K562 (cell line): ENCODE measurements around the gene AKT1. TPM values are rescaled to one million over a fixed set of nuclear protein-coding genes. Genes with fewer than 3 reads are reported as not detected.

Experiments used
- ATAC-seq: fragments of 200-7000 bp; cut with Tn5 transposase; 3 replicates; pipeline ENCODE4 v1.9.1; 2020; ENCODE audit warnings: moderate library complexity
- BruUV-seq: library from RNA; stranded (reverse); fragments of 400-500 nt; replicated peaks from 2 replicates; lab custom pipeline; 2021; lab: Mats Ljungman, UMichigan
- CTCF ChIA-PET: fragments of 300-600 bp; formaldehyde crosslinking; extraction: SDS; loops from one replicate; lab custom pipeline; 2021; ENCODE audit warnings: low intra/inter-chr PET ratio; lab: Yijun Ruan, JAX
- POLR2A ChIA-PET: fragments of 300-600, 350-650 bp; sonication (Branson Sonifier 250); formaldehyde crosslinking; extraction: SDS; loops from one replicate; lab custom pipeline; 2021; ENCODE audit warnings: antibody characterized with exemption, inconsistent platforms; lab: Yijun Ruan, JAX
- DNase-seq, 4 experiments: peaks; one replicate each; pipeline versions ENCODE4 v3.0.0 to v3.0.0-alpha.2; 2011 to 2018; ENCODE audit warnings: low spot score in 3 of 4, mixed read lengths in 3 of 4; ENCODE audit errors: extremely low read depth in 1 of 4
- FAIRE-seq: peaks from 2 replicates; lab custom pipeline; 2011; peaks lifted over from hg19 to GRCh38; lab: Jason Lieb, UNC
- H2AFZ ChIP-seq: 2 replicates; pipeline ENCODE4 v1.6.0; 2011; ENCODE audit warnings: low read depth, low read length, control low read depth, inconsistent platforms
- H3K27ac ChIP-seq: fragments of 200-600 bp; 3 replicates; pipeline ENCODE4 v1.8.0; 2011; ENCODE audit warnings: low read depth, mild to moderate bottlenecking, control low read depth, inconsistent platforms, low read length, moderate library complexity, mixed read lengths; ENCODE audit errors: extremely low read depth
- H3K27me3 ChIP-seq, 2 experiments: fragments of 300-600 bp in 1 of 2; 2 replicates in 1 of 2; 3 replicates in 1 of 2; pipeline versions ENCODE4 v1.6.0 to v1.8.0; 2011; ENCODE audit warnings: inconsistent platforms in 2 of 2, low read length in 2 of 2, mild to moderate bottlenecking in 1 of 2, mixed read lengths in 1 of 2, moderate library complexity in 1 of 2; ENCODE audit not compliant: control insufficient read depth in 2 of 2, insufficient read depth in 2 of 2
- H3K36me3 ChIP-seq: fragments of 300-600 bp; 3 replicates; pipeline ENCODE4 v1.8.0; 2011; ENCODE audit warnings: mild to moderate bottlenecking, low read length, inconsistent platforms; ENCODE audit not compliant: control insufficient read depth, insufficient read depth
- H3K4me1 ChIP-seq, 2 experiments: fragments of 200-600 bp in 1 of 2; replicated peaks in 1 of 2; 2 replicates in 1 of 2; 3 replicates in 1 of 2; pipeline versions ENCODE4 v1.5.1 to v1.8.0; 2011; ENCODE audit warnings: inconsistent platforms in 2 of 2, low read length in 2 of 2, mild to moderate bottlenecking in 1 of 2, mixed read lengths in 1 of 2, moderate library complexity in 1 of 2; ENCODE audit not compliant: control insufficient read depth in 2 of 2, insufficient read depth in 2 of 2
- H3K4me2 ChIP-seq: 2 replicates; pipeline ENCODE4 v1.6.1; 2011; ENCODE audit warnings: low read length, control low read depth, inconsistent platforms, mixed read lengths; ENCODE audit not compliant: insufficient read depth
- H3K4me3 ChIP-seq: fragments of 200-600 bp; sonication (generic), shearing (Covaris generic); 2 replicates; pipeline ENCODE4 v1.5.1; 2016; ENCODE audit warnings: control low read depth, inconsistent platforms
- H3K79me2 ChIP-seq: fragments of 200-600 bp; 3 replicates; pipeline ENCODE4 v1.8.0; 2011; ENCODE audit warnings: low read length, inconsistent platforms; ENCODE audit not compliant: control insufficient read depth, insufficient read depth
- H3K9ac ChIP-seq, 2 experiments: 2 replicates each; pipeline versions ENCODE4 v1.6.0 to v1.6.1; 2011; ENCODE audit warnings: low read depth in 2 of 2, low read length in 2 of 2, control low read depth in 1 of 2, inconsistent platforms in 1 of 2, mild to moderate bottlenecking in 1 of 2, mixed read lengths in 1 of 2; ENCODE audit not compliant: insufficient read depth in 1 of 2
- H3K9me1 ChIP-seq: one replicate; pipeline ENCODE4 v1.6.0; 2011; ENCODE audit warnings: inconsistent platforms, mild to moderate bottlenecking, low read length, moderate library complexity; ENCODE audit not compliant: control insufficient read depth, insufficient read depth
- H3K9me3 ChIP-seq: replicated peaks from 2 replicates; pipeline ENCODE4 v1.5.1; 2011; ENCODE audit warnings: low read depth, low read length, inconsistent platforms; ENCODE audit not compliant: control insufficient read depth, insufficient read depth
- H4K20me1 ChIP-seq: replicated peaks from 2 replicates; pipeline ENCODE4 v1.6.1; 2011; ENCODE audit warnings: low read length, inconsistent platforms, mixed read lengths; ENCODE audit not compliant: control insufficient read depth, insufficient read depth
- BACH1 ChIP-seq: fragments of 200-800 bp; sonication (Bioruptor generic); IDR thresholded peaks from 2 replicates; pipeline ENCODE4 v1.6.1; 2016; ENCODE audit warnings: missing genetic modification characterization, missing compliant biosample characterization
- CAMTA2 ChIP-seq: fragments of 250-450 bp; sonication (Bioruptor Pico); conservative IDR thresholded peaks from 2 replicates; pipeline ENCODE4 v1.5.1; 2022
- ELF1 ChIP-seq: fragments of 200-800 bp; sonication (Bioruptor generic); IDR thresholded peaks from 2 replicates; pipeline ENCODE4 v1.6.1; 2016; ENCODE audit warnings: missing genetic modification characterization, missing compliant biosample characterization
- KDM4B ChIP-seq, 2 experiments: fragments of 450-650 bp in 1 of 2; sonication (generic) in 1 of 2; IDR thresholded peaks; 2 replicates each; pipeline ENCODE4 v1.6.1; 2016 to 2017; ENCODE audit warnings: borderline replicate concordance in 2 of 2, antibody characterized with exemption in 1 of 2, low read depth in 1 of 2, mild to moderate bottlenecking in 1 of 2
- PPARD ChIP-seq: fragments of 250-450 bp; sonication (Bioruptor Pico); IDR thresholded peaks from 2 replicates; pipeline ENCODE4 v1.8.0; 2022; ENCODE audit warnings: inconsistent platforms, mild to moderate bottlenecking, moderate library complexity
- RBM39 ChIP-seq: fragments of 200-400 bp; formaldehyde crosslinking; optimal IDR thresholded peaks from 2 replicates; pipeline ENCODE3; 2018; ENCODE audit warnings: low read depth, low read length
- TAF7 ChIP-seq: fragments of 450-650 bp; IDR thresholded peaks from 2 replicates; pipeline ENCODE4 v1.6.1; 2016; ENCODE audit warnings: missing genetic modification characterization, missing compliant biosample characterization
- ZFP1 ChIP-seq: fragments of 450-650 bp; formaldehyde crosslinking; IDR thresholded peaks from 2 replicates; pipeline ENCODE4 v1.4.0; 2020; ENCODE audit warnings: mild to moderate bottlenecking, mixed read lengths
- ZNF146 ChIP-seq: IDR thresholded peaks from one replicate; pipeline ENCODE4 v1.6.1; 2018; ENCODE audit warnings: missing compliant biosample characterization; ENCODE audit not compliant: unreplicated experiment
- ZNF324 ChIP-seq: fragments of 250-450 bp; sonication (Bioruptor Pico); IDR thresholded peaks from 2 replicates; pipeline ENCODE4 v1.4.0; 2020; ENCODE audit warnings: mild to moderate bottlenecking
- ZNF57 ChIP-seq: fragments of 450-650 bp; formaldehyde crosslinking; IDR thresholded peaks from 2 replicates; pipeline ENCODE4 v1.4.0; 2020; ENCODE audit warnings: mild to moderate bottlenecking, moderate library complexity
- ZNF699 ChIP-seq: fragments of 250-450 bp; sonication (Bioruptor Pico); IDR thresholded peaks from 2 replicates; pipeline ENCODE4 v1.8.0; 2021; ENCODE audit warnings: mild to moderate bottlenecking, moderate library complexity; ENCODE audit not compliant: insufficient replicate concordance
- WGBS: fragments of 100-300 bp; shearing (Covaris generic); methylation state at CpG from one replicate; pipeline ENCODE4 v1.1.6; 2016; ENCODE audit warnings: low coverage, mixed read lengths; ENCODE audit not compliant: insufficient coverage; ENCODE audit errors: missing lambda C conversion rate; 5-methylcytosine and 5-hydroxymethylcytosine counted together
- in situ Hi-C: fragments of 300-500 bp; cut with MboI; formaldehyde crosslinking; loops from 4 replicates; pipeline ENCODE4 v1.15.0; 2018; ENCODE audit warnings: inconsistent platforms, mixed read lengths
- intact Hi-C: fragments of 100-400 bp; cut with micrococcal nuclease; formaldehyde crosslinking; loops from 2 replicates; pipeline ENCODE4 v1.14.2; 2022
- polyA plus RNA-seq, 8 experiments: library from polyadenylated mRNA; depleted of rRNA in 4 of 8; stranded (reverse) in 5 of 8; unstranded in 3 of 8; fragments of >200 nt; fragmentation: Nextera tagmentation in 2 of 8; fragmentation: Illumina TruSeq in 1 of 8; extraction: Ambion mirVana in 2 of 8; extraction: Trizol in 1 of 8; gene quantifications; 2 replicates each; pipeline versions ENCODE4 v1.2.1 to v1.2.3, GENCODE V29; 2011 to 2014; ENCODE audit warnings: inconsistent platforms in 1 of 8, missing spikeins in 1 of 8
- total RNA-seq, 7 experiments: library from RNA; depleted of rRNA in 6 of 7; stranded (reverse); fragments of >200 nt in 6 of 7; fragmentation: Illumina TruSeq in 2 of 7; extraction: Trizol in 2 of 7; gene quantifications; 2 replicates each; pipeline versions ENCODE4 v1.2.1 to v1.2.3, GENCODE V29; 2011 to 2021; ENCODE audit warnings: low replicate concordance in 1 of 7
- TF ChIP-seq, protein P1 (sequence below): fragments of 250-450 bp; sonication (Bioruptor Pico); IDR thresholded peaks from 2 replicates; pipeline ENCODE4 v1.4.0; 2020; ENCODE audit warnings: borderline replicate concordance
- TF ChIP-seq, protein P2 (sequence below): fragments of 450-650 bp; IDR thresholded peaks from 2 replicates; pipeline ENCODE4 v1.6.1; 2016; ENCODE audit warnings: antibody characterized with exemption
- TF ChIP-seq, protein P3 (sequence below): sonication (generic); formaldehyde crosslinking; IDR thresholded peaks from 2 replicates; pipeline ENCODE4 v1.8.0; 2022; ENCODE audit warnings: mild to moderate bottlenecking, low read depth, missing genetic modification reagents
- TF ChIP-seq, protein P4 (sequence below): sonication (generic); formaldehyde crosslinking; IDR thresholded peaks from 2 replicates; pipeline ENCODE4 v1.8.0; 2022; ENCODE audit warnings: mild to moderate bottlenecking, missing genetic modification reagents, borderline replicate concordance

Gene AKT1
- total and polyA plus RNA-seq, 9 of the 15 experiments (the other 6 are each of a cell fraction or from before 2014, with no cell fraction given) = 0.49 to 132 (median 75.1) TPM

DNA sequence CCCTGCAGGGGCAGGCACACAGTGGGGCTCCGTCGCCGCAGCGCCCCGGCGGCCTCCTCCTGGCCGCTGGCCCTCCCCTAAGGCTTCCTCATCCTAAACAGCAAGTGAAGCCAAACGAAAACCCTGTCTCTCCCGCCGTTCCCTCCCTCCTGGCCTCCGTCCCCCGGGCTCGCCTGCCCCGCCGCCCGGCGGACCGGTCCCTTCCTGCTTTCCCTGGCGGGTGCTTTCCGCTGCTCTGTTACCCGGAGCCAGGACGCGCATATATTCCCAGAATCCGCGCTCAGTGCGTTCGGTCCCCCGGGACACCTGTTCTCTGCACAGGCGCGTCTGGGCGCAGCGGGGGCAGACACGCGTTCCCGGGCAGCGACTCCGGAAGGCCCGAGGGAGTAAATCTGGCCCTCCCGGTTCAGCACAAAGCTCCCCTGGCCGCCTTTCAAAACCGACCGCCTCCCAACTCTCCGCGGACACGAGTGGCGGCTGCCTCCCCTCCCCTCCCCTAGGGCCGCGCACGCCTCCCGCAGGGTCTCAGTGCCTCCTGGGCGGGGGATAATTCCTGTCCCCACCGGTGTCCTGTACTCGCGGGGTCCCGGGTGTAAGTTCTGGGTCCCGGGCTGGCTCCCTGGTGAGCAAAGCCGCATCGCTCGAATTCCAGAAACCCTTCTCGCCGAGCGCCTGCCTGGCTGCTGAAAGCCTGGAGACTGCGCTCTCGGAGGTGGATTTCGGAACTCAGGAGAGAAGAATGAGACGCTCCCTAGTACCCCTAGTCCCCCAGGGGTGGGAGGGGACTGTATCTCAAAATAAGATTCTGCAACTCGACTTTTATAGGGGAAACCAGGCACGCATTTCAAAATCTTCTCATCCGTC lies 48.1 kb upstream of the AKT1 start:
- no TSS peak for BruUV-seq
- POLR2A ChIA-PET = no interaction called here
- Histone ChIP-seq H3K27ac (no peak overlapping the region), H3K79me2 (no peaks in the 10 kb centered on the region), H3K27me3 (peaks cover 15 to 53% of the 10 kb centered on the region in 2 experiments; a peak in 4 of 5 replicates), H4K20me1 (no peaks in the 10 kb centered on the region), H3K4me2 (no peak overlapping the region), H2AFZ (no peak overlapping the region), H3K36me3 (no peaks in the 10 kb centered on the region), H3K9me1 (no peaks in the 10 kb centered on the region), H3K9ac (no peak overlapping the region; a peak in 1 of 4 replicates), H3K4me3 (no peak overlapping the region), H3K4me1 (peaks cover 0 to 13% of the 10 kb centered on the region in 2 experiments; a peak in 2 of 5 replicates), H3K9me3 (no peaks in the 10 kb centered on the region)
- TF ChIP-seq PPARD (CRISPR knock-in tag) = no peak
- TF ChIP-seq, protein P1, sequence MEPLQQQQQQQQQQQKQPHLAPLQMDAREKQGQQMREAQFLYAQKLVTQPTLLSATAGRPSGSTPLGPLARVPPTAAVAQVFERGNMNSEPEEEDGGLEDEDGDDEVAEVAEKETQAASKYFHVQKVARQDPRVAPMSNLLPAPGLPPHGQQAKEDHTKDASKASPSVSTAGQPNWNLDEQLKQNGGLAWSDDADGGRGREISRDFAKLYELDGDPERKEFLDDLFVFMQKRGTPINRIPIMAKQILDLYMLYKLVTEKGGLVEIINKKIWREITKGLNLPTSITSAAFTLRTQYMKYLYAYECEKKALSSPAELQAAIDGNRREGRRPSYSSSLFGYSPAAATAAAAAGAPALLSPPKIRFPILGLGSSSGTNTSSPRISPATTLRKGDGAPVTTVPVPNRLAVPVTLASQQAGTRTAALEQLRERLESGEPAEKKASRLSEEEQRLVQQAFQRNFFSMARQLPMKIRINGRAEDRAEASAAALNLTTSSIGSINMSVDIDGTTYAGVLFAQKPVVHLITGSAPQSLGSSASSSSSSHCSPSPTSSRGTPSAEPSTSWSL (CRISPR knock-in tag) = no peak
- TF ChIP-seq ZNF324 (CRISPR knock-in tag) = no peak
- TF ChIP-seq, protein P2, sequence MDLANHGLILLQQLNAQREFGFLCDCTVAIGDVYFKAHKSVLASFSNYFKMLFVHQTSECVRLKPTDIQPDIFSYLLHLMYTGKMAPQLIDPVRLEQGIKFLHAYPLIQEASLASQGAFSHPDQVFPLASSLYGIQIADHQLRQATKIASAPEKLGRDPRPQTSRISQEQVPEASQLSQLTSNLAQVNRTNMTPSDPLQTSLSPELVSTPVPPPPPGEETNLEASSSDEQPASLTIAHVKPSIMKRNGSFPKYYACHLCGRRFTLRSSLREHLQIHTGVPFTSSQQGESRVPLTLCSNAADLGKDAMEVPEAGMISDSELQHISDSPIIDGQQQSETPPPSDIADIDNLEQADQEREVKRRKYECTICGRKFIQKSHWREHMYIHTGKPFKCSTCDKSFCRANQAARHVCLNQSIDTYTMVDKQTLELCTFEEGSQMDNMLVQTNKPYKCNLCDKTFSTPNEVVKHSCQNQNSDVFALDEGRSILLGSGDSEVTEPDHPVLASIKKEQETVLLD = no peak
- TF ChIP-seq ZNF146 (CRISPR knock-in tag) = no peak
- TF ChIP-seq ELF1 = no peak
- TF ChIP-seq ZNF699 (CRISPR knock-in tag) = no peak
- no peak for TF ChIP-seq CAMTA2
- no peak for TF ChIP-seq ZNF57 (CRISPR knock-in tag)
- TF ChIP-seq KDM4B (IDR thresholded peaks at IDR 0.05; ENCODE audit: borderline replicate concordance in 2 of 2, low read depth in 1 of 2) = no peak
- no peak for TF ChIP-seq RBM39
- TF ChIP-seq, protein P3, sequence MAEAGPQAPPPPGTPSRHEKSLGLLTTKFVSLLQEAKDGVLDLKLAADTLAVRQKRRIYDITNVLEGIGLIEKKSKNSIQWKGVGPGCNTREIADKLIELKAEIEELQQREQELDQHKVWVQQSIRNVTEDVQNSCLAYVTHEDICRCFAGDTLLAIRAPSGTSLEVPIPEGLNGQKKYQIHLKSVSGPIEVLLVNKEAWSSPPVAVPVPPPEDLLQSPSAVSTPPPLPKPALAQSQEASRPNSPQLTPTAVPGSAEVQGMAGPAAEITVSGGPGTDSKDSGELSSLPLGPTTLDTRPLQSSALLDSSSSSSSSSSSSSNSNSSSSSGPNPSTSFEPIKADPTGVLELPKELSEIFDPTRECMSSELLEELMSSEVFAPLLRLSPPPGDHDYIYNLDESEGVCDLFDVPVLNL (CRISPR knock-in tag) = no peak
- no peak for TF ChIP-seq BACH1 (tag)
- no peak for TF ChIP-seq ZFP1 (CRISPR knock-in tag)
- TF ChIP-seq, protein P4, sequence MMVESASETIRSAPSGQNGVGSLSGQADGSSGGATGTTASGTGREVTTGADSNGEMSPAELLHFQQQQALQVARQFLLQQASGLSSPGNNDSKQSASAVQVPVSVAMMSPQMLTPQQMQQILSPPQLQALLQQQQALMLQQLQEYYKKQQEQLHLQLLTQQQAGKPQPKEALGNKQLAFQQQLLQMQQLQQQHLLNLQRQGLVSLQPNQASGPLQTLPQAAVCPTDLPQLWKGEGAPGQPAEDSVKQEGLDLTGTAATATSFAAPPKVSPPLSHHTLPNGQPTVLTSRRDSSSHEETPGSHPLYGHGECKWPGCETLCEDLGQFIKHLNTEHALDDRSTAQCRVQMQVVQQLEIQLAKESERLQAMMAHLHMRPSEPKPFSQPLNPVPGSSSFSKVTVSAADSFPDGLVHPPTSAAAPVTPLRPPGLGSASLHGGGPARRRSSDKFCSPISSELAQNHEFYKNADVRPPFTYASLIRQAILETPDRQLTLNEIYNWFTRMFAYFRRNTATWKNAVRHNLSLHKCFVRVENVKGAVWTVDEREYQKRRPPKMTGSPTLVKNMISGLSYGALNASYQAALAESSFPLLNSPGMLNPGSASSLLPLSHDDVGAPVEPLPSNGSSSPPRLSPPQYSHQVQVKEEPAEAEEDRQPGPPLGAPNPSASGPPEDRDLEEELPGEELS (CRISPR knock-in tag) = no peak
- TF ChIP-seq TAF7 (tag) = no peak
- 8% methylated on average over 30 of the region's 69 CpGs for WGBS
- CTCF ChIA-PET = no interaction called here
- FAIRE-seq (no peak), ATAC-seq (no peak), DNase-seq (no peak)
- intact Hi-C loops = no loop called here
- in situ Hi-C loops = no loop called here
